Fibroblast of the aortic adventitia (primary cell): ENCODE data around the gene SAMD3. TPM values are rescaled to one million over a fixed set of nuclear protein-coding genes. Genes with fewer than 3 reads are reported as not detected.
"Not testable (repeated sequence)": the region's sequence is repeated elsewhere in the genome, so short reads cannot be mapped to it uniquely, and the experiment has no call there.

ENCODE experiments used
- DNase-seq: peaks from one replicate; pipeline ENCODE4 v3.0.0-alpha.2; 2010; ENCODE audit warnings: low read depth
- H3K4me3 ChIP-seq: 2 replicates; pipeline ENCODE4 v1.5.1; 2011; ENCODE audit warnings: low read depth, mild to moderate bottlenecking, control low read depth, low read length, moderate library complexity
- CTCF ChIP-seq: IDR thresholded peaks from 2 replicates; pipeline ENCODE4 v1.5.1; 2011; ENCODE audit warnings: mild to moderate bottlenecking, low read length, control low read depth, inconsistent platforms; ENCODE audit not compliant: insufficient read depth
- total RNA-seq: library from RNA; depleted of rRNA; stranded (reverse); fragments of >200 nt; gene quantifications from 2 replicates; pipeline ENCODE4 v1.2.3, GENCODE V29; 2012; ENCODE audit warnings: low replicate concordance

Gene SAMD3
- total RNA-seq, 1 donor, result 9.1 TPM

GRCh38 chr6:130259140-130259539 is 36.4 kb upstream of the SAMD3 start:
- DNase-seq, result no peak
- H3K4me3 ChIP-seq, result no peak overlapping the region
- no peak for TF ChIP-seq CTCF

GRCh38 chr6:130252527-130253237 is 29.9 kb upstream of the SAMD3 start:
- DNase-seq, result no peak
- TF ChIP-seq CTCF, result no peak
- H3K4me3 ChIP-seq, result no peak overlapping the region

GRCh38 chr6:130245267-130245666 is 22.5 kb upstream of the SAMD3 start:
- no peak for DNase-seq
- TF ChIP-seq CTCF, result no peak
- H3K4me3 ChIP-seq, result no peak overlapping the region

GRCh38 chr6:130244728-130245127 is 22.0 kb upstream of the SAMD3 start:
- no peak for DNase-seq
- no peak overlapping the region for H3K4me3 ChIP-seq
- TF ChIP-seq CTCF, result no peak

- no peak for TF ChIP-seq CTCF
- peak; percentile 90 for DNase-seq
- H3K4me3 ChIP-seq, result no peak overlapping the region
These were observed 17.5 kb upstream of the SAMD3 start for GRCh38 chr6:130240232-130240631.

GRCh38 chr6:130239755-130240154 is 17.0 kb upstream of the SAMD3 start:
- no peak overlapping the region for H3K4me3 ChIP-seq
- TF ChIP-seq CTCF, result no peak
- DNase-seq, result peak; percentile 35

GRCh38 chr6:130233330-130233729 is 10.6 kb upstream of the SAMD3 start:
- peak; percentile 49 for DNase-seq
- TF ChIP-seq CTCF, result no peak
- H3K4me3 ChIP-seq, result no peak overlapping the region

GRCh38 chr6:130230531-130230930 is 7.8 kb upstream of the SAMD3 start:
- DNase-seq, H3K4me3 ChIP-seq: not testable (repeated sequence)
